Activated CD8-positive, alpha-beta T cell treated with anti-CD3 and anti-CD28 coated beads, Interleukin-2, amount 10 ng/mL, durations not matched to agents 7 days and 5 days (primary cell): Measurements from ENCODE around the gene CD247. TPM values are rescaled to one million over a fixed set of nuclear protein-coding genes. Genes with fewer than 3 reads are reported as not detected.

ENCODE experiments used
- ATAC-seq: fragments of 150-1000 bp; cut with Tn5 transposase; one replicate; pipeline ENCODE4 v1.10.0; 2021; ENCODE audit warnings: moderate library complexity
- CTCF ChIA-PET: fragments of 350-600 bp; sonication (Branson Sonifier 250); formaldehyde crosslinking; loops from one replicate; lab custom pipeline; 2021; ENCODE audit warnings: antibody characterized with exemption; lab: Charles Lee
- POLR2A ChIA-PET: fragments of 350-600 bp; sonication (Branson Sonifier 250); formaldehyde crosslinking; loops from one replicate; lab custom pipeline; 2021; ENCODE audit warnings: antibody characterized with exemption; lab: Charles Lee
- DNase-seq: peaks from one replicate; pipeline ENCODE4 v3.0.0-alpha.2; 2020
- H3K27ac Mint-ChIP-seq: one replicate; pipeline ENCODE4 v1.8.0; 2021; ENCODE audit warnings: mild to moderate bottlenecking, mixed read lengths
- H3K27me3 Mint-ChIP-seq: one replicate; pipeline ENCODE4 v1.8.0; 2021; ENCODE audit warnings: low read depth, mixed read lengths
- H3K36me3 Mint-ChIP-seq: one replicate; pipeline ENCODE4 v1.8.0; 2021; ENCODE audit warnings: low read depth, mixed read lengths
- H3K4me1 Mint-ChIP-seq: one replicate; pipeline ENCODE4 v1.8.0; 2021; ENCODE audit warnings: low read depth, mixed read lengths
- H3K4me3 Mint-ChIP-seq: one replicate; pipeline ENCODE4 v1.8.0; 2021; ENCODE audit warnings: mild to moderate bottlenecking, mixed read lengths
- H3K9me3 Mint-ChIP-seq: one replicate; pipeline ENCODE4 v1.8.0; 2022; ENCODE audit warnings: mixed read lengths; ENCODE audit not compliant: insufficient read depth
- total RNA-seq, 2 experiments: library from RNA; stranded (reverse); gene quantifications; one replicate each; pipeline ENCODE4 v1.2.3, GENCODE V29; 2021

Gene CD247
- total RNA-seq, 2 experiments from 2014 or later: 243 to 251 TPM

GRCh38 chr1:167554028-167554779, 35.9 kb upstream of the CD247 start:
- Mint-ChIP-seq H3K27ac (no peak overlapping the region), H3K27me3 (peaks cover 9% of the 10 kb centered on the region), H3K36me3 (no peaks in the 10 kb centered on the region), H3K4me1 (peaks cover 28% of the 10 kb centered on the region), H3K4me3 (peak overlapping the region; percentile 84), H3K9me3 (no peaks in the 10 kb centered on the region)
- peak; percentile 14 for ATAC-seq
- POLR2A ChIA-PET: interaction anchor here (1.0 to 1.4 kb wide), 2 partner anchors 36 to 39 kb away, joined by 3 to 8 read pairs; partner anchors contain the start of gene CD247
- no peak for DNase-seq
- CTCF ChIA-PET: interaction anchor here (0.7 to 6.6 kb wide), 27 partner anchors 10 to 528 kb away, joined by 3 to 76 read pairs (median 4); partner anchors contain the start of gene POU2F1

- ATAC-seq: peak; percentile 100
- ChIA-PET POLR2A (interaction anchor here (0.5 to 1.4 kb wide), 5 partner anchors 23 to 333 kb away, joined by 3 to 8 read pairs (median 3); partner anchors contain the start of genes CD247 and POU2F1), CTCF (interaction anchor here (0.6 to 6.6 kb wide), 30 partner anchors 9 to 529 kb away, joined by 3 to 76 read pairs (median 4); partner anchors contain the start of gene POU2F1)
Observed at GRCh38 chr1:167553136-167554027, 35.1 kb upstream of the CD247 start, which contains the start of gene CREG1. Gene CREG1, minus strand, starts transcription at chr1:167553762.

GRCh38 chr1:167551362-167551761, 33.0 kb upstream of the CD247 start:
- DNase-seq (no peak), ATAC-seq (no peak)
- Mint-ChIP-seq H3K36me3 (peaks cover 4% of the 10 kb centered on the region), H3K4me3 (no peak overlapping the region), H3K4me1 (peaks cover 28% of the 10 kb centered on the region), H3K27ac (no peak overlapping the region), H3K9me3 (no peaks in the 10 kb centered on the region), H3K27me3 (peaks cover 5% of the 10 kb centered on the region)
- CTCF ChIA-PET: interaction anchor here (1.6 to 6.6 kb wide), 4 partner anchors 11 to 492 kb away, joined by 5 to 76 read pairs (median 12); no protein-coding TSS in a partner anchor
- POLR2A ChIA-PET: no interaction called here

More at GRCh38 chr1:167553136-167554027, 35.1 kb upstream of the CD247 start, which contains the start of gene CREG1:
- Mint-ChIP-seq H3K27ac (peak within 1 kb of the TSS; percentile 47), H3K4me1 (peaks cover 28% of the 10 kb centered on the region), H3K36me3 (no peaks in the 10 kb centered on the region), H3K9me3 (no peaks in the 10 kb centered on the region), H3K4me3 (peak within 1 kb of the TSS; percentile 84), H3K27me3 (peaks cover 9% of the 10 kb centered on the region)
- DNase-seq: peak; percentile 90

GRCh38 chr1:167548059-167548932, 30.0 kb upstream of the CD247 start:
- ChIA-PET CTCF (interaction anchor here (1.2 to 3.5 kb wide), 4 partner anchors 8 to 15 kb away, joined by 4 to 17 read pairs (median 6); no protein-coding TSS in a partner anchor), POLR2A (no interaction called here)
- Mint-ChIP-seq H3K9me3 (no peaks in the 10 kb centered on the region), H3K4me1 (peaks cover 24% of the 10 kb centered on the region), H3K27ac (no peak overlapping the region), H3K4me3 (no peak overlapping the region), H3K27me3 (no peaks in the 10 kb centered on the region), H3K36me3 (peaks cover 4% of the 10 kb centered on the region)
- ATAC-seq: no peak
- no peak for DNase-seq

- DNase-seq (no peak), ATAC-seq (no peak)
- peaks cover 25% of the 10 kb centered on the region for H3K4me1 Mint-ChIP-seq
- H3K27me3 Mint-ChIP-seq: no peaks in the 10 kb centered on the region
- no peak overlapping the region for H3K4me3 Mint-ChIP-seq
- H3K9me3 Mint-ChIP-seq: no peaks in the 10 kb centered on the region
- H3K27ac Mint-ChIP-seq: no peak overlapping the region
- CTCF ChIA-PET: interaction anchor here (0.7 to 0.9 kb wide), 2 partner anchors 9 to 11 kb away, joined by 3 to 5 read pairs; no protein-coding TSS in a partner anchor
- POLR2A ChIA-PET: no interaction called here
- H3K36me3 Mint-ChIP-seq: peaks cover 6% of the 10 kb centered on the region
Observed at GRCh38 chr1:167546935-167547334, 28.6 kb upstream of the CD247 start.

- no peaks in the 10 kb centered on the region for H3K9me3 Mint-ChIP-seq
- H3K4me1 Mint-ChIP-seq: peaks cover 37% of the 10 kb centered on the region
- ATAC-seq (no peak), DNase-seq (no peak)
- H3K27me3 Mint-ChIP-seq: no peaks in the 10 kb centered on the region
- no peak overlapping the region for H3K27ac Mint-ChIP-seq
- H3K36me3 Mint-ChIP-seq: peaks cover 6% of the 10 kb centered on the region
- POLR2A ChIA-PET: no interaction called here
- H3K4me3 Mint-ChIP-seq: no peak overlapping the region
- CTCF ChIA-PET: interaction anchor here (1.1 to 2.5 kb wide), 5 partner anchors 9 to 144 kb away, joined by 3 to 11 read pairs (median 5); partner anchors contain the start of gene CREG1
Observed at GRCh38 chr1:167545349-167545748, 27.0 kb upstream of the CD247 start.

GRCh38 chr1:167544447-167545093, 26.2 kb upstream of the CD247 start:
- no peak overlapping the region for H3K27ac Mint-ChIP-seq
- peaks cover 42% of the 10 kb centered on the region for H3K4me1 Mint-ChIP-seq
- H3K4me3 Mint-ChIP-seq: no peak overlapping the region
- peak; percentile 48 for ATAC-seq
- POLR2A ChIA-PET: no interaction called here
- no peaks in the 10 kb centered on the region for H3K27me3 Mint-ChIP-seq
- CTCF ChIA-PET: interaction anchor here (0.7 to 2.5 kb wide), 7 partner anchors 9 to 539 kb away, joined by 3 to 11 read pairs (median 4); partner anchors contain the start of gene CREG1
- H3K9me3 Mint-ChIP-seq: no peaks in the 10 kb centered on the region
- H3K36me3 Mint-ChIP-seq: peaks cover 6% of the 10 kb centered on the region
- DNase-seq: peak; percentile 29

- Mint-ChIP-seq H3K4me1 (peaks cover 51% of the 10 kb centered on the region), H3K36me3 (peaks cover 6% of the 10 kb centered on the region), H3K4me3 (no peak overlapping the region), H3K27ac (no peak overlapping the region), H3K27me3 (no peaks in the 10 kb centered on the region), H3K9me3 (no peaks in the 10 kb centered on the region)
- ATAC-seq (no peak), DNase-seq (no peak)
- ChIA-PET POLR2A (no interaction called here), CTCF (interaction anchor here (0.8 to 3.8 kb wide), 6 partner anchors 9 to 541 kb away, joined by 3 to 17 read pairs (median 4); partner anchors contain the start of gene CREG1)
Observed at GRCh38 chr1:167543199-167543990, 25.1 kb upstream of the CD247 start.

GRCh38 chr1:167542109-167543032, 24.0 kb upstream of the CD247 start:
- DNase-seq (no peak), ATAC-seq (peak; percentile 60)
- Mint-ChIP-seq H3K36me3 (peaks cover 6% of the 10 kb centered on the region), H3K4me1 (peaks cover 51% of the 10 kb centered on the region), H3K27ac (peak overlapping the region; percentile 14), H3K4me3 (no peak overlapping the region), H3K9me3 (no peaks in the 10 kb centered on the region), H3K27me3 (no peaks in the 10 kb centered on the region)
- ChIA-PET POLR2A (interaction anchor here (1.1 kb wide), 1 partner anchor 10 kb away, joined by 4 read pairs; no protein-coding TSS in a partner anchor), CTCF (interaction anchor here (0.9 to 3.8 kb wide), 20 partner anchors 8 to 476 kb away, joined by 3 to 76 read pairs (median 13); partner anchors contain the start of genes CD247 and CREG1)
